Effector memory CD4-positive, alpha-beta T cell (primary cell): ENCODE results near the gene ATP10D.

Source experiments
- DNase-seq, 3 donors: peaks; one replicate each; pipeline ENCODE4 v3.0.0-alpha.2; 2020
- H3K27ac ChIP-seq: 2 replicates; pipeline ENCODE4 v1.7.0; 2013; ENCODE audit warnings: mild to moderate bottlenecking, low read length, moderate library complexity; ENCODE audit not compliant: insufficient read depth, poor library complexity, severe bottlenecking
- H3K27me3 ChIP-seq: replicated peaks from 2 replicates; pipeline ENCODE4 v1.7.0; 2013; ENCODE audit warnings: mild to moderate bottlenecking, low read length; ENCODE audit not compliant: insufficient read depth, control insufficient read depth, poor library complexity, severe bottlenecking
- H3K36me3 ChIP-seq: 2 replicates; pipeline ENCODE4 v1.7.0; 2013; ENCODE audit warnings: mild to moderate bottlenecking, low read length, moderate library complexity; ENCODE audit not compliant: control insufficient read depth, insufficient read depth
- H3K4me1 ChIP-seq: 2 replicates; pipeline ENCODE4 v1.7.0; 2013; ENCODE audit warnings: low read length, mild to moderate bottlenecking; ENCODE audit not compliant: control insufficient read depth, insufficient read depth, poor library complexity, severe bottlenecking
- H3K4me3 ChIP-seq: 2 replicates; pipeline ENCODE4 v1.7.0; 2013; ENCODE audit warnings: low read length, low read depth, mild to moderate bottlenecking; ENCODE audit not compliant: insufficient read depth, poor library complexity, severe bottlenecking
- H3K9me3 ChIP-seq: 2 replicates; pipeline ENCODE4 v1.7.0; 2013; ENCODE audit warnings: mild to moderate bottlenecking, low read length, moderate library complexity; ENCODE audit not compliant: control insufficient read depth

The ATP10D gene

GRCh38 chr4:47641755-47642154 is 156.7 kb downstream of the ATP10D start:
- Histone ChIP-seq H3K27ac (no peak overlapping the region), H3K4me1 (no peaks in the 10 kb centered on the region), H3K36me3 (no peaks in the 10 kb centered on the region), H3K27me3 (no peaks in the 10 kb centered on the region), H3K4me3 (no peak overlapping the region), H3K9me3 (no peaks in the 10 kb centered on the region)
- DNase-seq, result no peak

- H3K27me3 ChIP-seq, result no peaks in the 10 kb centered on the region
- H3K4me3 ChIP-seq, result no peak overlapping the region
- no peaks in the 10 kb centered on the region for H3K4me1 ChIP-seq
- no peak for DNase-seq
- no peaks in the 10 kb centered on the region for H3K9me3 ChIP-seq
- H3K36me3 ChIP-seq, result no peaks in the 10 kb centered on the region
- H3K27ac ChIP-seq, result no peak overlapping the region
Observed at GRCh38 chr4:47642191-47642830, 157.2 kb downstream of the ATP10D start.
